Measurements from ENCODE around the gene EIF2S3B. TPM values are rescaled to one million over a fixed set of nuclear protein-coding genes. Genes with fewer than 3 reads are reported as not detected.

EIF2S3B gene
- total and polyA plus RNA-seq, 2 of the 4 experiments (the other 2 are of a cell fraction): 0.39 to 6.8 TPM

DNA sequence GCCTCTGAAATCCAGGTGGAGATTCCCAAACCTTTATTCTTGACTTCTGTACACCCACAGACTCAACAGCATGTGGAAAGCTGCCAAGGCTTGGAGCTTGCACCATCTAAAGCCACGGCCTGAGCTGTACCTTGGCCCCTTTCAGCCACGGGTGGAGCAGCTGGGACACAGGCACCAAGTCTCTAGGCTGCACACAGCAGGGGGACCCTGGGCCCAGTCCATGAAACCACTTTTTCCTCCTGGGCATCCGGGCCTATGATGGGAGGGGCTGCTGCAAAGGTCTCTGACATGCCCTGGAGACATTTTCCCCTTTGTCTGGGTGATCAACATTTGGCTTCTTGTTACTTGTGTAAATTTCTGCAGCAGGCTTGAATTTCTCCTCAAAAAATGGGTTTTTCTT, 32.0 kb downstream of the EIF2S3B start:
- no peak overlapping the region for H4K91ac ChIP-seq (ENCODE audit: insufficient read depth, low read depth, low read length)
- no peaks in the 10 kb centered on the region for H3K79me1 ChIP-seq (ENCODE audit: low read depth in 1 of 2, low read length in 2 of 2)
- no peak overlapping the region for H4K8ac ChIP-seq (ENCODE audit: low read depth in 2 of 2, low read length in 2 of 2)
- no peak overlapping the region for H2AFZ ChIP-seq (replicated peaks; ENCODE audit: low read length, poor library complexity)
- H2BK5ac ChIP-seq (ENCODE audit: low read depth, low read length, poor library complexity, severe bottlenecking): no peak overlapping the region
- H3K36me3 ChIP-seq (ENCODE audit: control insufficient read depth, insufficient read depth, low read length): no peaks in the 10 kb centered on the region
- no peaks in the 10 kb centered on the region for H3K27me3 ChIP-seq (ENCODE audit: control insufficient read depth, insufficient read depth, low read length)
- no peak overlapping the region for H3K9ac ChIP-seq (ENCODE audit: low read depth, low read length)
- H3K4me3 ChIP-seq (ENCODE audit: insufficient read depth, low read depth, low read length): no peak overlapping the region
- TF ChIP-seq MAZ (IDR thresholded peaks at IDR 0.05; ENCODE audit: borderline replicate concordance, low read depth, low read length) (no peak), BHLHE40 (IDR thresholded peaks at IDR 0.05; ENCODE audit: low read depth, low read length) (no peak), RCOR1 (IDR thresholded peaks at IDR 0.05; ENCODE audit: insufficient replicate concordance, low read length) (no peak), NFE2L2 (IDR thresholded peaks at IDR 0.05; ENCODE audit: low read depth, low read length) (no peak), RAD21 (IDR thresholded peaks at IDR 0.05; ENCODE audit: low read length) (no peak), SMC3 (IDR thresholded peaks at IDR 0.05; ENCODE audit: low read depth, low read length) (no peak), MXI1 (IDR thresholded peaks at IDR 0.05; ENCODE audit: borderline replicate concordance, low read depth, low read length) (no peak), POLR2A (IDR thresholded peaks at IDR 0.05; ENCODE audit: low read depth, low read length) (no peak), CHD1 (IDR thresholded peaks at IDR 0.05; ENCODE audit: low read depth, low read length) (no peak), MAFK (IDR thresholded peaks at IDR 0.05; ENCODE audit: low read depth, low read length) (no peak), RFX5 (IDR thresholded peaks at IDR 0.05; ENCODE audit: low read depth, low read length) (no peak), FOS (IDR thresholded peaks at IDR 0.05; ENCODE audit: low read depth, low read length) (no peak)
- TF ChIP-seq, protein P1, sequence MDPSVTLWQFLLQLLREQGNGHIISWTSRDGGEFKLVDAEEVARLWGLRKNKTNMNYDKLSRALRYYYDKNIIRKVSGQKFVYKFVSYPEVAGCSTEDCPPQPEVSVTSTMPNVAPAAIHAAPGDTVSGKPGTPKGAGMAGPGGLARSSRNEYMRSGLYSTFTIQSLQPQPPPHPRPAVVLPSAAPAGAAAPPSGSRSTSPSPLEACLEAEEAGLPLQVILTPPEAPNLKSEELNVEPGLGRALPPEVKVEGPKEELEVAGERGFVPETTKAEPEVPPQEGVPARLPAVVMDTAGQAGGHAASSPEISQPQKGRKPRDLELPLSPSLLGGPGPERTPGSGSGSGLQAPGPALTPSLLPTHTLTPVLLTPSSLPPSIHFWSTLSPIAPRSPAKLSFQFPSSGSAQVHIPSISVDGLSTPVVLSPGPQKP (IDR thresholded peaks at IDR 0.05; ENCODE audit: borderline replicate concordance, low read depth, low read length): no peak
- TF ChIP-seq, protein P2, sequence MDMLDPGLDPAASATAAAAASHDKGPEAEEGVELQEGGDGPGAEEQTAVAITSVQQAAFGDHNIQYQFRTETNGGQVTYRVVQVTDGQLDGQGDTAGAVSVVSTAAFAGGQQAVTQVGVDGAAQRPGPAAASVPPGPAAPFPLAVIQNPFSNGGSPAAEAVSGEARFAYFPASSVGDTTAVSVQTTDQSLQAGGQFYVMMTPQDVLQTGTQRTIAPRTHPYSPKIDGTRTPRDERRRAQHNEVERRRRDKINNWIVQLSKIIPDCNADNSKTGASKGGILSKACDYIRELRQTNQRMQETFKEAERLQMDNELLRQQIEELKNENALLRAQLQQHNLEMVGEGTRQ (IDR thresholded peaks at IDR 0.05; ENCODE audit: low read depth, low read length): no peak
- TF ChIP-seq, protein P3, sequence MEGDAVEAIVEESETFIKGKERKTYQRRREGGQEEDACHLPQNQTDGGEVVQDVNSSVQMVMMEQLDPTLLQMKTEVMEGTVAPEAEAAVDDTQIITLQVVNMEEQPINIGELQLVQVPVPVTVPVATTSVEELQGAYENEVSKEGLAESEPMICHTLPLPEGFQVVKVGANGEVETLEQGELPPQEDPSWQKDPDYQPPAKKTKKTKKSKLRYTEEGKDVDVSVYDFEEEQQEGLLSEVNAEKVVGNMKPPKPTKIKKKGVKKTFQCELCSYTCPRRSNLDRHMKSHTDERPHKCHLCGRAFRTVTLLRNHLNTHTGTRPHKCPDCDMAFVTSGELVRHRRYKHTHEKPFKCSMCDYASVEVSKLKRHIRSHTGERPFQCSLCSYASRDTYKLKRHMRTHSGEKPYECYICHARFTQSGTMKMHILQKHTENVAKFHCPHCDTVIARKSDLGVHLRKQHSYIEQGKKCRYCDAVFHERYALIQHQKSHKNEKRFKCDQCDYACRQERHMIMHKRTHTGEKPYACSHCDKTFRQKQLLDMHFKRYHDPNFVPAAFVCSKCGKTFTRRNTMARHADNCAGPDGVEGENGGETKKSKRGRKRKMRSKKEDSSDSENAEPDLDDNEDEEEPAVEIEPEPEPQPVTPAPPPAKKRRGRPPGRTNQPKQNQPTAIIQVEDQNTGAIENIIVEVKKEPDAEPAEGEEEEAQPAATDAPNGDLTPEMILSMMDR (conservative IDR thresholded peaks at IDR 0.05; ENCODE audit: low read depth, low read length): no peak
- no peak overlapping the region for H2BK20ac ChIP-seq (ENCODE audit: low read depth, low read length)
- H3K9me3 ChIP-seq (ENCODE audit: control insufficient read depth, insufficient read depth, low read length): no peaks in the 10 kb centered on the region
- 0% methylated on average over 1 of the region's 3 CpGs; no CpG with 5 or more reads in 1 of the 2 experiments for WGBS, 2 experiments (ENCODE audit: extremely low coverage in 2 of 2, insufficient read length in 1 of 2)
- no peaks in the 10 kb centered on the region for H4K20me1 ChIP-seq (ENCODE audit: insufficient read depth, low read length)
- no peaks in the 10 kb centered on the region for H3K9me1 ChIP-seq (ENCODE audit: insufficient read depth, low read length)
- no peak overlapping the region for H3K4ac ChIP-seq (ENCODE audit: low read depth, low read length)
- no peak overlapping the region for H3K27ac ChIP-seq (ENCODE audit: insufficient read depth, low read length)
- no peak overlapping the region for H3K14ac ChIP-seq (replicated peaks; ENCODE audit: low read depth, low read length)
- intact Hi-C loops (cut with micrococcal nuclease): no loop called here
- dilution Hi-C loops (cut with HindIII; ENCODE audit: low sequenced_read_pairs, unreplicated experiment): no loop called here
- in situ Hi-C loops (cut with MboI; ENCODE audit: low sequenced_read_pairs): no loop called here
- no peaks in the 10 kb centered on the region for H3K4me1 ChIP-seq (ENCODE audit: control insufficient read depth, insufficient read depth, low read length)
- no peak overlapping the region for H2AK9ac ChIP-seq (replicated peaks; ENCODE audit: low read depth, low read length, poor library complexity)
- no peak overlapping the region for H3K56ac ChIP-seq (ENCODE audit: extremely low read depth, insufficient read depth, low read length)
- no peak overlapping the region for H2BK15ac ChIP-seq (ENCODE audit: low read depth, low read length)
- no peak overlapping the region for H3K23ac ChIP-seq (ENCODE audit: low read depth, low read length)
- no peak overlapping the region for H4K5ac ChIP-seq (ENCODE audit: low read depth, low read length)
- H2BK120ac ChIP-seq (ENCODE audit: low read depth, low read length): no peak overlapping the region
- no peak overlapping the region for H3K18ac ChIP-seq (ENCODE audit: low read depth, low read length)
- H3K4me2 ChIP-seq (ENCODE audit: low read depth, low read length): no peak overlapping the region
- BruUV-seq (replicated peaks): no TSS peak
- H2AK5ac ChIP-seq (ENCODE audit: low read depth, low read length): no peak overlapping the region
- no peak for ATAC-seq (ENCODE audit: low read depth)
- POLR2A ChIA-PET (ENCODE audit: unreplicated experiment): no interaction called here
- CTCF ChIA-PET: interaction anchor here (0.7 kb wide), 1 partner anchor 256 kb away, joined by 3 read pairs; no protein-coding TSS in a partner anchor
- DNase-seq: no peak
